GM18511 (cell line): ENCODE data around the gene KLHL35.

Experiments used
- ATAC-seq: cut with Tn5 transposase; IDR thresholded peaks from one replicate; pipeline ENCODE4 v1.9.1; 2021; ENCODE audit warnings: mild to moderate bottlenecking, moderate library complexity; ENCODE audit not compliant: unreplicated experiment

Gene KLHL35

GRCh38 chr11:75432911-75433321 lies at the start of gene KLHL35:
KLHL35 (minus strand) TSS chr11:75433203; CDS start chr11:75430629, 2,574 bp downstream.
- ATAC-seq = no peak

DNA sequence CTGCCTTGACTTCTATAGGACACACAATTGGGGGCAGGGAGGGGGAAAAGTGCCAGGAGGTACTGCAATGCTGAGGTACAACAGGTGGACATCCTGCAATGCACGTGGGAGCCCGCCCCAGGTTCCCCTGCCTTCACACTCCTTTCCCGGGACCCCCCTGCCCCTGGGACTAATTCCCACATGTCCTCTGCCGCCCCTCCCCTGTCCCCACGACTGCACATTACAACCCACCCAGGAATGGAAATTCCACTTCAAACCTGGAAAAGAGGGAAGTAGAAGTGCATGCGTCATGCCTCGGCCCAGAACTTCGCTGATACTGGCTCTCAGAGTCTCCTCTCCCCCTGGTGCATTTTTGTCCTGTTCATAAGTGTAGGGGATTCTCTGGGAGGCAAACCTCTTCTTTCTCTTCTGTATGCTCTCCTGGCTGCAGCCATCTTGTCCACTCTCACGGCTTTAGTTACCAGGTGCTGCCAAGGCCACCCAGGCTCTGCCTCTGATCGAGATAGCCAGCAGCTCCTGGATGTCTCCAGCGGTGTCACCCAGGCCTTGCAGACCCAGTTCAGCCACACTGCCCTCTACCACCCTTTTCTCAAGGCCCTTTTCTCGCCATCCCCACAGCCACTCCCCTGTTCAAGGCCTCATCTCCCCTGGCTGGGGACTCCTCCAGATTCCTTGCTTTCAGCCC lies 49.1 kb upstream of the KLHL35 start:
- ATAC-seq = no peak

DNA sequence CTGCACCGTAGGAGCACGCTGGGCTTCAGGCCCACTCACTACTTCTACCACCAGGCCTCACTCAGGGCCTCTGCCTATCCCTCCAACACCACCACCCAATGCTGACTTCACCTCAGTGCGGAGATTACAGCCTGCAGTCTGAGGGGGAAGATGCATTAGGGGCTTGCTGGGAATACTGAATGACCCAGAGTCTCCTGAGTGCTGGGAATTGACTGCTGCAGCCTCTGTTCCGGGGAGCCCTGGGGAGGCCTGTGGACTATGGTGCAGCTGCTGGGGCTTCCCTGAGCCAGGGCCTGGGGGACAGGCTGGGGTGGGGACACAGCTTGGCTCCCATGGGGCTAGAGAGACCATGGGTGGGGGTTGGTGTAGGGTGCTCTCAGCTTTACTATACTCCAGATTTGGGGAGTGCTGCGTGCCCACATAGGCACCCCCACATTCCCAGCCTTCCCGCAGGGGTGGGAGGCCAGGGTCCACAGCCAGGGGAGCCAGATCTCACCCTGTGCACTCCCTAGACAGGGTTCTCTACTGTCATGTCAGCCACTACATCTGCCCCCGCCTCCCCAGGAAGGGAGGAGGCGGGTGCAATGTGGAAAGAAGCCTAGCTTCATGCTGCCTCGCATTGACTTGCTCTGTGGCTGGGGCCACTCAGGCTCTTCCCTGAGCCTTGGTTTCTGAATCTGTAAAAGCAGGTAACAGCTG lies 48.4 kb upstream of the KLHL35 start:
- ATAC-seq = no peak

GRCh38 chr11:75480185-75481175 lies 47.5 kb upstream of the KLHL35 start:
- no peak for ATAC-seq

GRCh38 chr11:75479597-75480145 lies 46.7 kb upstream of the KLHL35 start:
- no peak for ATAC-seq

DNA sequence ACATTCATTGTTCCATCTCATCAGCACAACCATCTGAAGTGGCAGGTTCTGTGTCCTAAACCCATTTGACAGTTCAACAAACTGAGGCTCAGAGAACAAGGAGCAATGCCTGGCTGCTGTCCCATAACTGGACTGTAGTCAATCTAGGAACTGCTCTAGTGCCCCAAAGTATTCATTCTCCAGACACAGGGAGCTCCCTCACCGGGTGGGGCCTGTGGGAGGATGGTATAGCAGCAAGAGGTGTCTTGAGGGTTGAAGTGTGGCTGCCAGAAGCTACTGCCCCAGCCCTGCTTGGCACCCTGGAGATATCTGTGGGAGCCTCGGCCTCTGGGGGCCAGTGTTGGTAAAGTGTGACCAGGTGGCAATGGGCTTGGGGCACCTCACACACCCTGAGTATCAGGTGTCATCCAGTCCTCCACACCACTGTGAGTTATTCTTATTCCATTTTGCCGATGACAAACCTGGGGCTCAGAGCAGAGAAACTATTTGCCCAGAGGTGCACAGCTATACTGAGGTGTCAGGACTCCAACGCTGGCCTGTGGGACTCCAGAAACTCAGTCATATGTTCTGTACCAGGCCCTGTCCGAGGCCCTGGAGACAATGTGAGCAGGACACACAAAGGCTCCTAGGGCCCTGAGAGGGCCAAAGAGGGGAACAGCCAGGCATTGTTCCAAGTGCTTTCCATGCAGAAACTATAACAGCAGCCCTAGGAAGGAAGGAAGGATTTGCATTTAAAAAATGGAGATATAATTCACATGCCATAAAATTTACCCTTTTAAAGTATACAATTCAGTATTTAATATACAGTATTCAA lies 46.0 kb upstream of the KLHL35 start:
- ATAC-seq = no peak

- no peak for ATAC-seq
These were observed 44.6 kb upstream of the KLHL35 start for GRCh38 chr11:75477614-75477935.

GRCh38 chr11:75476739-75477613 lies 44.0 kb upstream of the KLHL35 start:
- ATAC-seq = no peak

- ATAC-seq = no peak
These were observed 43.0 kb upstream of the KLHL35 start for GRCh38 chr11:75475767-75476650.

GRCh38 chr11:75474878-75475766 lies 42.1 kb upstream of the KLHL35 start:
- ATAC-seq = no peak

DNA sequence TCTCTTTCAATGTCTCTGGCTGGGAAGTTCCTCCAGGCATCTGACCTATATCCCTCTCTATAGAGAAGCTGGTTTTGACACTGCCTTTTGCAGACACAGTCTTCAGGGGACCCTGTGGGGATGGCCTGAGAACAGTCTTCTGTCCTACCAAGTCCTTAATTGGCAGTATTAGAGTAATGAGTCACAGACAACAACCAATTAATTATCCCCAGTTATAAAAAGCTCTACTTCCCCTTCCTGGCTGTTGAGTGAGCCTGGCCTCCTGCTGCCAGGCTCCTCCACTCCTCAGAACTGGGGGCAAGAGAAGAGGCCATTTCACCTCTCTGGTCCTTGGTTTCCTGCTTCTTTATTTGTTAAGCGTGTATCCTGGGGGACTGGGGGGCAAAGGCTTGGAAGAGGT lies 41.2 kb upstream of the KLHL35 start:
- ATAC-seq = no peak

- ATAC-seq = no peak
These were observed 40.7 kb upstream of the KLHL35 start for GRCh38 chr11:75473684-75474083.

DNA sequence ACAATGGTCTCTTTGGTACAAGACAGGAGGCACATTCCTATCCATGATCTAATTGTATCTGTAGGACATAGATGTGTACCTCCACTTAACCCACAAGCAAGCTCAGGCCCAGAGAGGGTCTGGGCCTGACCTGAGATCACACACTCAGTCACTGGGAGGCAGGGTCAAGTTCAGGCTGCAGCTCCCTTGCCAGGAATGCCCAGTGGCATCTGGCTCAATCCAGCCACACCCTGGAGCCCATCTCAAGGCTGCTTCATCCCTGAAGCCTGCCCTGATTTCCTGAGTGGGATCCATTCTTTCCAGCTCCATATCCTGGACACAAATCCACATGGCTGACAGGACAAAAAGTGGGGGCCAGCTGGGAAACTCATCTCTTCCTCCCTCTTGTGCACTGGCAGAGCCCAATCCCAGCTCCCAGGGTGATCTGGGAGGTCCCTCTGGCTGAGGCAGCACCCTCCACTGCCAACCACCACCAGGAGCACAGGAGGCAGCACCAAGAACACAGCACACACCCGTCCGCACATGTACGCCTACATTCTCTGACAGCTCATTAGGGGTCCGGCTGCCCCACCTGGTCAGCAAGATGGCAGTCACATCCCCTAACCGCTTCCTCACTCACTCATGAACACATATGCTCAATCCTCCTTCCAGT lies 39.2 kb upstream of the KLHL35 start:
- no peak for ATAC-seq

GRCh38 chr11:75471176-75471973 lies 38.4 kb upstream of the KLHL35 start:
- no peak for ATAC-seq

GRCh38 chr11:75470476-75471080 lies 37.6 kb upstream of the KLHL35 start:
- ATAC-seq = no peak
